Activated T-helper 1 cell treated with anti-CD3 and anti-CD28 coated beads, Interleukin-12 subunit alpha, Interleukin-12 subunit beta, Interleukin-2, Interleukin-4 antibody, amounts not matched to agents 30 ng/mL and 10 ng/mL and 1 ng/mL, durations not matched to agents 14 hours and 24 hours and 36 hours (primary cell): ENCODE measurements around the gene TBXA2R. TPM values are rescaled to one million over a fixed set of nuclear protein-coding genes. Genes with fewer than 3 reads are reported as not detected.

Source experiments
- DNase-seq: peaks from one replicate; pipeline ENCODE4 v3.0.0; 2021; ENCODE audit warnings: low spot score
- H3K27ac Mint-ChIP-seq: one replicate; pipeline ENCODE4 v1.8.0; 2021; ENCODE audit warnings: mild to moderate bottlenecking, mixed read lengths
- H3K27me3 Mint-ChIP-seq: one replicate; pipeline ENCODE4 v1.8.0; 2022; ENCODE audit warnings: mild to moderate bottlenecking, moderate library complexity, mixed read lengths; ENCODE audit not compliant: insufficient read depth
- H3K36me3 Mint-ChIP-seq: one replicate; pipeline ENCODE4 v1.8.0; 2021; ENCODE audit warnings: low read depth, mixed read lengths
- H3K4me1 Mint-ChIP-seq: one replicate; pipeline ENCODE4 v1.8.0; 2021; ENCODE audit warnings: low read depth, mixed read lengths
- H3K4me3 Mint-ChIP-seq: one replicate; pipeline ENCODE4 v1.8.0; 2021; ENCODE audit warnings: mild to moderate bottlenecking, moderate library complexity, mixed read lengths
- H3K9me3 Mint-ChIP-seq: one replicate; pipeline ENCODE4 v1.8.0; 2021; ENCODE audit warnings: mixed read lengths
- intact Hi-C: fragments of 100-400 bp; cut with micrococcal nuclease; formaldehyde crosslinking; loops from one replicate; pipeline ENCODE4 v1.15.1; 2024
- total RNA-seq: library from RNA; stranded (reverse); gene quantifications from 2 replicates; pipeline ENCODE4 v1.2.3, GENCODE V29; 2022

Gene TBXA2R
- total RNA-seq, 1 donor from 2014 or later: 1.0 TPM

DNA sequence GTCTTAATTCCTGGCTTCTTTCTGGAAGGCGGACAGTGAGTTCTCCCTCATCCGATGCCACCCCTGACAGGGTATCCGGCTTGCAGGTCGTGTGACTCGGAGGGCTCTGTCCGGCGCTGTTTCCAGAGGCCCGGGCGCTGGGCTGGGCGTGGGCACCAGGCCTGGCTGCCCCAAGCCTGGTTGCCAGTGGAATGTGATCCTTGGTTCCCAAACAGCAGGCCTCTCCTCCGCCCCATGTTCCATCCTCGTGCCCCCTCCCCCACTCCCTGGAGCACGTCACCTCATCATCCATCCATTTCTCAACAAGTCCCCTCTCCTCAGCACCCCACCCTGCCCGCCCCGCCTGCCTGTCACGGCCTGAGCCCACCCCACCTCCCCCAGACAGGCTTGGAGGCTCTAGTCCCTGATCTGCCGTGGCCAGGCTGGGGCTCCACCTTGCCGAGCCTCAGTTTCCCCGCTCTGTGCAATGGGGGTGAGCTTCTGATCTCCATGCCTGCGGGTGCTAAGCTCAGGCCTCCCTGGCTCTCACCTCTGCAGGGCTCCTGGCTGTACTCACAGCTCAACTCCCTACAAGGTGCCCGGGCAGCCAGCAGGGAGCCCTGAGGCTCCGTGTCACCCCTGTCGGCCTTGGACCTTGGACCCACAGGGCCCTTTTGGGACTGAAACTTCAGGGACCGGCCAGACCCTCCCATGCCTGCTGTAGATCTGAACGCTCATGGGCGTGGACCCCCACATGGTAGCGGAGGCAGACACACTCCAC is 2.3 kb downstream of the TBXA2R start:
- no peak overlapping the region for H3K4me3 Mint-ChIP-seq

DNA sequence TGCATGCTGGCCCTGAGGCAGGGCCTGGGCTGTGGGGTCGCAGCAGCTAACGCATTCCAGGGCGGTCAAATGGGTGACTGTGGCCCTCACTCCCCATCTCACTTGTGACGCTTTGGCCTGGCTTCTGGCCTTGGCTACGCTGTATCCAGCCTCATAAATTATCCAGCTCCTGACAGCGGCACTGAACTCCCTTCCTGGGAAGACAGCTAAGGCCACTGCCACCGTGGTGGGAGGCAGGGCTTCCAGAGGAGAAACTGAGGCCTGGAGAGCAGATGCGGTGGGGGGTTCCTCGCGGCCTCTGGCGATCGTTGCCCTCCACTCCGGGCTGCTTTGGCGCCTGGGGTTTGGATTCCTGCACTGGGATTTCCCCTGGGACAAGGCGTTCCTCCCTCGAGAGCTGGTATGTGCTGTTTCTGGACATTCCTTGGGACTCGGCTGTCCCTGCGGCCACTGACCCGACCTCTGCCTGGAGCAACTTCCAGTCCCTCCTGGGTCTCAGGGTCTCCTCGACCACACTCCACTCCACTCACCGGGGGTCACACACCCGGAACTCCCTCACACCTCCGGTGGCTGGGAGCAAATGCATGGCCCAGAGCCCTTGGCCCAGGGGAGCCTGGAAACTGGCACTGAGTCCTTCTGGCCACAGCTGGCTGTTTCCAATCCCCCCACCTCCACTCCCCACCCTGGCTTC is 3.4 kb downstream of the TBXA2R start:
- Mint-ChIP-seq H3K36me3 (peaks cover 2% of the 10 kb centered on the region), H3K27ac (no peak overlapping the region), H3K4me1 (peaks cover 4% of the 10 kb centered on the region), H3K9me3 (no peaks in the 10 kb centered on the region), H3K27me3 (peaks cover 2% of the 10 kb centered on the region), H3K4me3 (no peak overlapping the region)
- intact Hi-C loops: no loop called here
- DNase-seq: no peak

More for the DNA sequence above, 2.3 kb downstream of the TBXA2R start:
- no peak for DNase-seq
- Mint-ChIP-seq H3K36me3 (peaks cover 2% of the 10 kb centered on the region), H3K9me3 (no peaks in the 10 kb centered on the region), H3K27ac (no peak overlapping the region), H3K27me3 (peaks cover 2% of the 10 kb centered on the region), H3K4me1 (peaks cover 5% of the 10 kb centered on the region)
- intact Hi-C loops: no loop called here

DNA sequence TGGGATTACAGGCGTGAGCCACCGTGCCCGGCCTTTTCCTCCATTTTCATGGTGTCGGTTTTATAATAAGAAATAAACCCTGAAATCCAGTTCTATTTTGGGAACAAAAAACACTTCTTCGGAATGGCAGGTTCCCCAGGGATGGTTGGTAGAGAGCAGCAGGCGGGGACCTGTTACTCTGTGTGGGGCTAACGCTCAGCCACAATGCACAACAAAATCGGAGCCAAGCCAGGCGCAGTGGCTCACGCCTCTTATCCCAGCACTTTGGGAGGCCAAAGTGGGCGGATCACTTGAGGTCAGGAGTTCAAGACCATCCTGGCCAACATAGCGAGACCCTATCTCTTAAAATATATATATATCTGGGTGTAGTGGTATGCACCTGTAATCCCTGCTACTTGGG is 5.7 kb downstream of the TBXA2R start:
- no peaks in the 10 kb centered on the region for H3K9me3 Mint-ChIP-seq

DNA sequence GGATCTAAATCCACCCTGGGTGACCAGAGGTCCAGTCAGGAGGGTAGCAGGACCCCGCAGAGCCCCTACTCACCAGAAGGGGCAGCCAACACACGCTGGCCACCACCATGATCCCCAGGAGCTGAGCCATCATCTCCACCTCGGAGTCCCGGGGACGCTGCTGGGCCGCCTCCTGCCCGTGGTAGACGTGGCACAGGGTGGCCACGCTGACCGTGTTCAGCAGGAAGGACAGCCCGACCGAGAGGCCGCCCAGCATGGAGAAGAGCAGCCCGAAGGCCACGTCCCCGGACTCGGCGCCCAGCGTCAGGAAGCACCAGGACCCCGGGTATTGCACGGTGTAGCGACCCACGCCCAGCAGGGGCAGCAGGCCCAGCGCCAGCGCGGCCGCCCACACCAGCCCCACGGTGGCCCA is 6.9 kb downstream of the TBXA2R start:
- Mint-ChIP-seq H3K9me3 (no peaks in the 10 kb centered on the region), H3K4me1 (no peaks in the 10 kb centered on the region), H3K36me3 (no peaks in the 10 kb centered on the region), H3K4me3 (no peak overlapping the region), H3K27me3 (no peaks in the 10 kb centered on the region), H3K27ac (no peak overlapping the region)
- intact Hi-C loops: no loop called here
- DNase-seq: no peak

More for the DNA sequence above, 5.7 kb downstream of the TBXA2R start:
- Mint-ChIP-seq H3K36me3 (no peaks in the 10 kb centered on the region), H3K4me1 (no peaks in the 10 kb centered on the region), H3K27ac (no peak overlapping the region), H3K27me3 (no peaks in the 10 kb centered on the region), H3K4me3 (no peak overlapping the region)
- intact Hi-C loops: no loop called here
- no peak for DNase-seq

DNA sequence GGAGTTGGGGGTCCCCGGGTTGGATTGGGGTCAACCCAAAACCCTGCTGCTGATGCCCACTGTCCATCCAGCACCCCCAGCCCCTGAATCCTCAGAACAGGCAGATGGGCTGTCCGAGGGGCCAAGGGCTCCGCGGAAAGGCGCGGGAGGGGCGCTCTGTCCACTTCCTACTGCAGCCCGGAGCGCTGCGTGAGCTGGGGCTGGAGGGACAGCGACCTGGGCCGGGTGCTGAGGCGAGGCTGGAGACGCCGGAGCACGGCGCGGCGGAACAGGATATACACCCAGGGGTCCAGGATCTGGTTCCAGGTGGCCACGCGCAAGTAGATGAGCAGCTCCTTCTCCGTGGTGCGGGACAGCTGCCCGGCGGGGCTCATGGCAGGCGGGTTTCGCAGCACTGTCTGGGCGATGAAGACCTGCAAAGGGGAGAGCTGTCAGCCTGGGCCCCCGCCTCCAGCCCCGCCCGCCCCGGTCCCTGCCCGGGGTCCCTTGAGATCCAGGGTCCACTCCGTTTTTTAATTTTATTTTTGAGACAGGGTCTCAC is 11.1 kb downstream of the TBXA2R start:
- Mint-ChIP-seq H3K4me1 (no peaks in the 10 kb centered on the region), H3K36me3 (no peaks in the 10 kb centered on the region), H3K9me3 (no peaks in the 10 kb centered on the region), H3K27ac (no peak overlapping the region), H3K27me3 (no peaks in the 10 kb centered on the region), H3K4me3 (no peak overlapping the region)
- intact Hi-C loops: no loop called here
- DNase-seq: no peak

DNA sequence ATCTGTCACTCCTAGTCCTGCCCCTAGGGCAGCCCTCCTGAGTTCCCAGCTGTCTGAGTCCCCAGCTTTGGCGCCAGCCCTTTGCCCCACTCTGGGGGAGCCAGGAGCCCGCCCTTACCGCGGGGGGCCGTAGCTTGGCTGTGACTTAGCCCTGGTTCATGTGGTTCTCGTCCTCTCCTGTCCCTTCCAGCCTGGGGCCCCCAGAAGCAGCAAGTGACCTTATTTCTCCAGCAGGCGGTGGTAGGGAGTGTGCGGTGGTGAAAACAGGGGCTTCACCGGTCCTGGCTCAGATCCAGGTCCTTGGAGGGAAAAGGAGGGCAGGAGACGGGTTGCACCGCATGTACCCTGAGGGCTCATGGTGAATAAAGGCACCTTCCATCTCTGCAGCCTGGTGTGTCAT is 13.5 kb downstream of the TBXA2R start:
- no peak overlapping the region for H3K4me3 Mint-ChIP-seq
- H3K4me1 Mint-ChIP-seq: no peaks in the 10 kb centered on the region
- H3K36me3 Mint-ChIP-seq: no peaks in the 10 kb centered on the region
- H3K27ac Mint-ChIP-seq: no peak overlapping the region
- H3K9me3 Mint-ChIP-seq: no peaks in the 10 kb centered on the region
- intact Hi-C loops: no loop called here
- no peak for DNase-seq
- H3K27me3 Mint-ChIP-seq: no peaks in the 10 kb centered on the region

DNA sequence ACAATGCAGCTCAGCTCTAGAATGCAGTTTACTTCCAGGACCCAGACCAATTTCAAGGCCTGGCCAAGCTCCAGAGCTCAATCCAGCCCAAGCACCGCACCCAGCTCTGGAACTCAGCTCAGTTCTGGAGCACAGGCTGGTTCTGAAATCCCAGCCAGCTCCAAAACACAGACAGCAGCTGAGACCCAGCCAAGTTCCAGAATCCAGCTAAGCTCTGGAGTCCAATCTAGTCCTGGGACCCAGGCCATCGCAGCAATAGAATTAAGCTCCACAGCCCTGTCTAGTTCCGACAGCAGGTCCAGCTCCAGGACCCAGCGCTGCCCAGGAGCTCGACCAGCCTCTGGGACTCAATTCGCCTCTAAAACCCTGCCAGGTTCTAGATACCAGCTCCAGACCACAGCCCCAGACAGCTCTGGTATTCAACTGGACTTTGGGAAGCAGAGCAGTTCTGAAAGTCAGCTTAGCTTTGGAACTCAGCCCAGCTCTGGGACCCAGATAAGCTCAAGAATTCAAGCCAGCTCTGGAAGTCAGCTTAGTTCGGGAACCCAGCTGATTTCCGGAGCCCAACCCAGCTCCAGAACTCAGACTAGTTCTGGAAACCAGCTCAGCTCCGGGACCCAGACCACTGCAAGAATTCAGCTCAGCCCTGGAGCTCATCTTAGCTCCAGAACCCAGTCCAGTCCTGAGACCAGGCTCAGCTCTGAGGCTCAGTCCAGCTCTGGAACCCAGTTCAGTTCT is 14.6 kb downstream of the TBXA2R start:
- Mint-ChIP-seq H3K36me3 (no peaks in the 10 kb centered on the region), H3K4me1 (no peaks in the 10 kb centered on the region), H3K27ac (no peak overlapping the region), H3K9me3 (no peaks in the 10 kb centered on the region), H3K27me3 (no peaks in the 10 kb centered on the region), H3K4me3 (no peak overlapping the region)
- intact Hi-C loops: no loop called here
- DNase-seq: no peak

DNA sequence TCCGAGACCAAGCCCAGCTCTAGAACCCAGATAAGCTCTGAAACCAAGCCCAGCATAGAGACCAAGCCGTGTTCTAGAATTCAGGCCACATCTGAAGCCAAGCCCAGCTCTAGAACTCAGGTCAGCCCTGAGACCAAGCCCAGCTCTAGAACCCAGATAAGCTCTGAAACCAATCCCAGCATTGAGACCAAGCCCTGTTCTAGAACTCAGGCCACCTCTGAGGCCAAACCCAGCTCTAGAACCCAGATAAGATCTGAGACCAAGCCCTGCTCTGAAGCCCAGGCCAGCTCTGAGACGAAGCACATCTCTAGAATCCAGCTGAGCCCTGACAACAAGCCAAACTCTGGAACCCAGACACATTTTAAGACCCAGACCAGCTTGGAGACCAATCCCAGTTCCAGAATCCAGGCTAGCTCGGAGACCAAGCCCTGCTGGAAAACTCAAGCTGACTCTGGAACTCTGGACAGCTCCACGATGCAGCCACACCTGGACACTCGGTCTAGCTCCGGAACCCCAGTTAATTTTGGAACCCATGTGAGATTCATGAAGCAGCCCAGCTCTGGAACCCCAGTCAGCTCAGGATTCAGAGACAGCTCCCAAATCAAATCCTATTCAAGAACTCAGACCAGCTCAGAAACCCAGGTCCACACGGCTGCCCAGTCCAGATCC is 15.6 kb downstream of the TBXA2R start:
- Mint-ChIP-seq H3K36me3 (no peaks in the 10 kb centered on the region), H3K4me3 (no peak overlapping the region), H3K27me3 (no peaks in the 10 kb centered on the region), H3K9me3 (no peaks in the 10 kb centered on the region), H3K27ac (no peak overlapping the region), H3K4me1 (no peaks in the 10 kb centered on the region)
- no peak for DNase-seq
- intact Hi-C loops: no loop called here

DNA sequence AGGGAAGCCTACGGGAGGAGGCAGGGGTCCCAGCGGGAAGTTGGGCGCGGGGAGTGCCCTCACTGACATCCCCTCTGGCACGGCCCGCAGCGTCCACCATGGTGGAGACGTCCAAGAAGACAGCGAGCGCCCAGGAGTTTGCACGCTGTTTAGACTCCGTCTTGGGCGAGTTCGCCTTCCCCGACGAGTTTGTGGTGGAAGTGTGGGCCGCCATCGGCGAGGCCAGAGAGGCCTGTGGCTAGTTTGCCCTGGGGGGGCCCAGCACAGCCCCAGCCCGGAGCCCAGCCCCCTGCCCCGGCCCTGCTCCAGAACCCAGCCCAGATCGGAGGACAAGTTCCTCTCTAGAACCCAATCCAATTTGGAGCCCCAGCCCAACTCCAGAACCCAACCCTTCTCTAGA is 16.7 kb downstream of the TBXA2R start:
- H3K4me1 Mint-ChIP-seq: no peaks in the 10 kb centered on the region
- no peak overlapping the region for H3K27ac Mint-ChIP-seq
- no peaks in the 10 kb centered on the region for H3K9me3 Mint-ChIP-seq
- intact Hi-C loops: no loop called here
- no peak overlapping the region for H3K4me3 Mint-ChIP-seq
- no peaks in the 10 kb centered on the region for H3K27me3 Mint-ChIP-seq
- no peak for DNase-seq
- H3K36me3 Mint-ChIP-seq: no peaks in the 10 kb centered on the region

DNA sequence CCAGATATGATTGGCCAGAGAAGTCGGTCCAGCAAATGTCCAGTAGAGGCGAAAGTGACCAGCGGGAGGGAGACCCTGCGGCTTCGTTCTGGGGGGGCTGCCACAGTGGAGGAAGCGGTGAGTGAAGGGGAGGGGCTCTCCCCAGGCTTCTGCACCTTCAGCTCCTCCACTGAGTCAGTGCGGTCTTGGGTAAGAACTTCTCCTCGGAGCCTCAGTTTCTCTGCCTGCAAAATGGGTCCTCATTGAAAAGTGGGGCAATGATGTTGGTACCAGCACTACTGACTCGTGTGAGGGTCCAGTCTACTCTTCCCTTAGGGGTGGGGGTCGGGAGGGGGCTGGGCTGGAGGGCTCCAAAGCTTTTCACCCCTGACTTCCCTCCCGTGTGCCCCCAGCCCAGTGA is 17.2 kb downstream of the TBXA2R start:
- Mint-ChIP-seq H3K4me1 (no peaks in the 10 kb centered on the region), H3K36me3 (no peaks in the 10 kb centered on the region), H3K9me3 (no peaks in the 10 kb centered on the region), H3K27me3 (no peaks in the 10 kb centered on the region), H3K4me3 (no peak overlapping the region), H3K27ac (no peak overlapping the region)
- DNase-seq: no peak
- intact Hi-C loops: no loop called here

DNA sequence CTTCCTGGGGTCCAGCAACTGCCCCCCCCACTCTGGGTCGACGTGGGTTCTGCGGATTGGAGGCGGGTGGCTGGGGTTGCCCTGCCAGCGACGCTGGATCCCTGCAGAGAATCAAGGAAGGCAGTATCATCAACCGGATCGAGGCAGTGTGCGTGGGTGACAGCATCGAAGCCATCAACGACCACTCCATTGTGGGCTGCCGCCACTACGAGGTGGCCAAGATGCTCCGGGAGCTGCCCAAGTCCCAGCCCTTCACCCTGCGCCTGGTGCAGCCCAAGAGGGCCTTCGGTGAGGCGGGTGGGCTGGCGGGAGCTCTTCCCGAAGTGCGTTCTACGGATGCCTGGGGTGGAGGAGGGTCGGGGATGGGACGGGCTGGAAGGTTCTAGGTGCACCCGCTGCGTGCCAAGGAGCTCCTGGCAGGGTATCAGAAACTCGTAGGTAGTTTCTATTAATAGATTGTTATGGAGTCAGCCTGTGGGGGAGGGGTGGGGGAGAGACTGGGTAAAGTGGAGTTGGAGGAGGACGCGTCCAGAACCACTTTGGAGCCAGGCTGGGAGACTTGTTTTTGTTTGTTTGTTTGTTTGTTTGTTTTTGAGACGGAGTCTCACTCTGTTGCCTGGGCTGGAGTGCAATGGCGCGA is 19.8 kb downstream of the TBXA2R start:
- no peaks in the 10 kb centered on the region for H3K4me1 Mint-ChIP-seq
- intact Hi-C loops: no loop called here
- peaks cover 6% of the 10 kb centered on the region for H3K27me3 Mint-ChIP-seq
- H3K36me3 Mint-ChIP-seq: no peaks in the 10 kb centered on the region
- H3K27ac Mint-ChIP-seq: no peak overlapping the region
- no peaks in the 10 kb centered on the region for H3K9me3 Mint-ChIP-seq
- no peak overlapping the region for H3K4me3 Mint-ChIP-seq
- no peak for DNase-seq

DNA sequence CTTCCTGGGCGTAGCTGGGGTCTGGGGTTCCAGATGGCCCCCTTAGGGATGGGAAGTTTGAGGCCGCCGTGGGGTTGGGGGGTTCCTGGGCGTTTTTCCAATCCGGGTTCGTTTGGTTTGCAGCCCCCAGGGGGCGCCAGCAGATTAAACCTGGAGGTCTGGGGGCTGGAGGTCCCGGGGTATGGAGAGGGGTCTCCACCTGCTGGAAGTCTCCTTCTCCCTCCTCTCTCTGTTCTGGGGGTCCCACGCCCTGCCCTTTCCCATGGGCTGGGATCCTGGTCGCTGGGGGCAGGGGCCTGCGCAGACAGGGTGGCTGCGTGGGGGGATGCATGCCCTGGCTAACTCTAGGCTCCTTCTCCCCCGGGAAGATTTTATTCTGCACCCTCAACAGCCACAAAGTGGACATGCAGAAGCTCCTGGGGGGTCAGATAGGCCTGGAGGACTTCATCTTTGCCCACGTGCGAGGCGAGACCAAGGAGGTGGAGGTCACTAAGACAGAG is 20.5 kb downstream of the TBXA2R start:
- H3K27me3 Mint-ChIP-seq: peaks cover 6% of the 10 kb centered on the region
- H3K9me3 Mint-ChIP-seq: no peaks in the 10 kb centered on the region
- no peaks in the 10 kb centered on the region for H3K4me1 Mint-ChIP-seq
- intact Hi-C loops: no loop called here
- H3K27ac Mint-ChIP-seq: no peak overlapping the region
- H3K4me3 Mint-ChIP-seq: no peak overlapping the region
- H3K36me3 Mint-ChIP-seq: no peaks in the 10 kb centered on the region
- no peak for DNase-seq
